Spleen (tissue), 3 donors: ENCODE results near the gene APP.

Experiments
- POLR2A ChIP-seq, 3 donors: fragments of 450-650 bp; IDR thresholded peaks; one replicate each; pipeline ENCODE4 v1.5.1; 2017; ENCODE audit warnings: antibody characterized with exemption in 3 of 3, mild to moderate bottlenecking in 1 of 3
- POLR2AphosphoS5 ChIP-seq, 3 donors: sonication (generic); formaldehyde crosslinking; IDR thresholded peaks; one replicate each; pipeline ENCODE4 v1.5.1; 2017; ENCODE audit warnings: antibody characterized with exemption in 3 of 3

GRCh38 chr21:26089730-26090129 lies 80.8 kb downstream of the APP start:
- TF ChIP-seq POLR2AphosphoS5 (IDR thresholded peaks at IDR 0.05) = no peak
- no peak for TF ChIP-seq POLR2A (IDR thresholded peaks at IDR 0.05)
